CD4-positive, alpha-beta T cell treated with Interleukin-4 for 4 hours (primary cell): ENCODE measurements around the gene RAB34.
A peak's percentile ranks its signal among the peaks of the same experiment; 100 is the strongest.

Experiments
- DNase-seq: peaks from one replicate; pipeline ENCODE4 v3.0.0-alpha.2; 2020

RAB34 gene

GRCh38 chr17:28717578-28718332 lies at the start of gene RAB34:
RAB34 (minus strand) TSS chr17:28717868; CDS start chr17:28717266, 602 bp downstream.
- no peak for DNase-seq

- DNase-seq = no peak
Observed at GRCh38 chr17:28765038-28765437, 47.4 kb upstream of the RAB34 start.

- peak; percentile 82 for DNase-seq
Observed at GRCh38 chr17:28763804-28764266, 46.2 kb upstream of the RAB34 start.

GRCh38 chr17:28763137-28763799 lies 45.6 kb upstream of the RAB34 start:
- no peak for DNase-seq

GRCh38 chr17:28760601-28761562 lies 43.2 kb upstream of the RAB34 start:
- no peak for DNase-seq

- no peak for DNase-seq
Observed at GRCh38 chr17:28759256-28759865, 41.7 kb upstream of the RAB34 start.

- no peak for DNase-seq
Observed at GRCh38 chr17:28758411-28759121, 40.9 kb upstream of the RAB34 start.

- no peak for DNase-seq
Observed at GRCh38 chr17:28756049-28756804, 38.6 kb upstream of the RAB34 start.

GRCh38 chr17:28755486-28755885 lies 37.8 kb upstream of the RAB34 start:
- DNase-seq = no peak

GRCh38 chr17:28751600-28752366 lies 34.1 kb upstream of the RAB34 start:
- DNase-seq = no peak

- peak; percentile 85 for DNase-seq
Observed at GRCh38 chr17:28750178-28751047, 32.7 kb upstream of the RAB34 start.

GRCh38 chr17:28749516-28750177 lies 32.0 kb upstream of the RAB34 start:
- DNase-seq = no peak

GRCh38 chr17:28748852-28749515 lies 31.3 kb upstream of the RAB34 start:
- DNase-seq = no peak

- no peak for DNase-seq
Observed at GRCh38 chr17:28747801-28748750, 30.4 kb upstream of the RAB34 start.

GRCh38 chr17:28747051-28747691 lies 29.5 kb upstream of the RAB34 start:
- DNase-seq = no peak

- no peak for DNase-seq
Observed at GRCh38 chr17:28746611-28747050, 29.0 kb upstream of the RAB34 start.
